ENCODE data around the gene RACGAP1.

- no peak for TF ChIP-seq YY1 (IDR thresholded peaks at IDR 0.05; ENCODE audit: insufficient read depth, insufficient read length)
- no peak for TF ChIP-seq ZNF274 (IDR thresholded peaks at IDR 0.05; ENCODE audit: low read depth, low read length)
- TF ChIP-seq SUZ12 (IDR thresholded peaks at IDR 0.05; ENCODE audit: extremely low read depth, insufficient read depth, insufficient read length) = no peak
Measured at GRCh38 chr12:49946497-49946896, 78.8 kb downstream of the RACGAP1 start.

Data from NT2/D1 (cell line).